ENCODE data around the gene DEPP1.
"Not testable (repeated sequence)": the region's sequence is repeated elsewhere in the genome, so short reads cannot be mapped to it uniquely, and the experiment has no call there.

The DEPP1 gene

GRCh38 chr10:44978570-44979280, at the start of gene DEPP1:
TSS of gene DEPP1 (minus strand) at chr10:44978809. CDS start at chr10:44978030, 779 bp downstream.
- no peak for DNase-seq (ENCODE audit: low read depth)

GRCh38 chr10:45023426-45023825, 44.8 kb upstream of the DEPP1 start:
- no peak for DNase-seq (ENCODE audit: low read depth)

- DNase-seq (ENCODE audit: low read depth) = no peak
These were observed 37.0 kb upstream of the DEPP1 start for GRCh38 chr10:45015590-45015989.

- DNase-seq (ENCODE audit: low read depth) = not testable (repeated sequence)
These were observed 35.9 kb upstream of the DEPP1 start for GRCh38 chr10:45014557-45014956.

- DNase-seq (ENCODE audit: low read depth) = no peak
These were observed 30.0 kb upstream of the DEPP1 start for GRCh38 chr10:45008524-45009161.

GRCh38 chr10:45006276-45007030, 27.8 kb upstream of the DEPP1 start:
- no peak for DNase-seq (ENCODE audit: low read depth)

GRCh38 chr10:45005284-45005683, 26.7 kb upstream of the DEPP1 start:
- no peak for DNase-seq (ENCODE audit: low read depth)

GRCh38 chr10:45004661-45005060, 26.1 kb upstream of the DEPP1 start:
- DNase-seq (ENCODE audit: low read depth) = no peak

GRCh38 chr10:45003432-45004000, 24.9 kb upstream of the DEPP1 start:
- no peak for DNase-seq (ENCODE audit: low read depth)

GRCh38 chr10:45001381-45002148, 23.0 kb upstream of the DEPP1 start:
- no peak for DNase-seq (ENCODE audit: low read depth)

- DNase-seq (ENCODE audit: low read depth) = peak; percentile 48
These were observed 22.3 kb upstream of the DEPP1 start, which contains the start of gene ZNF22 for GRCh38 chr10:45000752-45001380. TSS of gene ZNF22 (plus strand) at chr10:45000923. CDS start at chr10:45003369, 2,446 bp downstream.

- no peak for DNase-seq (ENCODE audit: low read depth)
These were observed 21.6 kb upstream of the DEPP1 start for GRCh38 chr10:45000138-45000751.

- DNase-seq (ENCODE audit: low read depth) = no peak
These were observed 19.6 kb upstream of the DEPP1 start for GRCh38 chr10:44998146-44998631.

GRCh38 chr10:44997105-44997748, 18.6 kb upstream of the DEPP1 start:
- no peak for DNase-seq (ENCODE audit: low read depth)

- DNase-seq (ENCODE audit: low read depth) = no peak
These were observed 17.5 kb upstream of the DEPP1 start for GRCh38 chr10:44995914-44996669.

- DNase-seq (ENCODE audit: low read depth) = no peak
These were observed 16.9 kb upstream of the DEPP1 start for GRCh38 chr10:44995581-44995913.

- DNase-seq (ENCODE audit: low read depth) = no peak
These were observed 16.3 kb upstream of the DEPP1 start for GRCh38 chr10:44994752-44995530.

- DNase-seq (ENCODE audit: low read depth) = no peak
These were observed 15.5 kb upstream of the DEPP1 start for GRCh38 chr10:44993922-44994751.

Data from stimulated activated CD8-positive, alpha-beta memory T cell treated with anti-CD3 and anti-CD28 coated beads, Interleukin-15, amount 100 ng/mL, for 1 hour (primary cell).